Measurements from ENCODE around the gene SGIP1. TPM values are rescaled to one million over a fixed set of nuclear protein-coding genes. Genes with fewer than 3 reads are reported as not detected.

SGIP1 gene
- polyA plus RNA-seq, 1 of the 3 experiments (the other 2 are of a cell fraction), result 15.5 TPM

DNA sequence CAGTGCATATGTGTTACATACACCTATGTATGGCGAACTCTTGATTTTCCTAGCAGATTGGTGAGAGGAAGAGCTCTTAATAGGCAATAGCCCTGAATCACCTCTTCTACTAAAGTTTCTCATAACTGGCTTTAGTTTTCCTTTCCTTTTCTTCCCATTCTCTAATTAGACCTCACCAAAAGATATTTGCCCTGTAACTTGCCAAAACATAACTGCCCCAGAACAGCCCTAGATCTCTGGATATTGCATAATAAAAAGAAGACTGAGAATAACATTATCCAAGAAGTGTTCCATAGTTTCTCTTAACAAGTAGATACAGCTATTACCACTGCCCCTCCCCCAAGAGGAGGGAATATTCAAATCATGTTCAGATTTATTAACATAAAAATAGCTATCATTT, 16.3 kb downstream of the SGIP1 start:
- peaks cover 8 to 15% of the 10 kb centered on the region in 2 experiments; a peak in 3 of 4 replicates for H3K4me1 ChIP-seq (ENCODE audit: control insufficient read depth in 1 of 2, insufficient read depth in 2 of 2, low read depth in 1 of 2, low read length in 1 of 2)
- TF ChIP-seq RXRA (IDR thresholded peaks at IDR 0.05; ENCODE audit: borderline replicate concordance, low read depth), result no peak
- TF ChIP-seq TEAD4 (IDR thresholded peaks at IDR 0.05; ENCODE audit: borderline replicate concordance, insufficient read depth), result no peak
- no peak for TF ChIP-seq YY1 (IDR thresholded peaks at IDR 0.05; ENCODE audit: low read depth)
- TF ChIP-seq, protein P1, sequence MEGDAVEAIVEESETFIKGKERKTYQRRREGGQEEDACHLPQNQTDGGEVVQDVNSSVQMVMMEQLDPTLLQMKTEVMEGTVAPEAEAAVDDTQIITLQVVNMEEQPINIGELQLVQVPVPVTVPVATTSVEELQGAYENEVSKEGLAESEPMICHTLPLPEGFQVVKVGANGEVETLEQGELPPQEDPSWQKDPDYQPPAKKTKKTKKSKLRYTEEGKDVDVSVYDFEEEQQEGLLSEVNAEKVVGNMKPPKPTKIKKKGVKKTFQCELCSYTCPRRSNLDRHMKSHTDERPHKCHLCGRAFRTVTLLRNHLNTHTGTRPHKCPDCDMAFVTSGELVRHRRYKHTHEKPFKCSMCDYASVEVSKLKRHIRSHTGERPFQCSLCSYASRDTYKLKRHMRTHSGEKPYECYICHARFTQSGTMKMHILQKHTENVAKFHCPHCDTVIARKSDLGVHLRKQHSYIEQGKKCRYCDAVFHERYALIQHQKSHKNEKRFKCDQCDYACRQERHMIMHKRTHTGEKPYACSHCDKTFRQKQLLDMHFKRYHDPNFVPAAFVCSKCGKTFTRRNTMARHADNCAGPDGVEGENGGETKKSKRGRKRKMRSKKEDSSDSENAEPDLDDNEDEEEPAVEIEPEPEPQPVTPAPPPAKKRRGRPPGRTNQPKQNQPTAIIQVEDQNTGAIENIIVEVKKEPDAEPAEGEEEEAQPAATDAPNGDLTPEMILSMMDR (IDR thresholded peaks at IDR 0.05), result no peak
- no peak for TF ChIP-seq FOXM1 (IDR thresholded peaks at IDR 0.05; ENCODE audit: low read depth)
- TF ChIP-seq GATA2 (CRISPR knock-in tag; IDR thresholded peaks at IDR 0.05), result no peak
- TF ChIP-seq, protein P2, sequence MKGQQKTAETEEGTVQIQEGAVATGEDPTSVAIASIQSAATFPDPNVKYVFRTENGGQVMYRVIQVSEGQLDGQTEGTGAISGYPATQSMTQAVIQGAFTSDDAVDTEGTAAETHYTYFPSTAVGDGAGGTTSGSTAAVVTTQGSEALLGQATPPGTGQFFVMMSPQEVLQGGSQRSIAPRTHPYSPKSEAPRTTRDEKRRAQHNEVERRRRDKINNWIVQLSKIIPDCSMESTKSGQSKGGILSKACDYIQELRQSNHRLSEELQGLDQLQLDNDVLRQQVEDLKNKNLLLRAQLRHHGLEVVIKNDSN (IDR thresholded peaks at IDR 0.05; ENCODE audit: borderline replicate concordance, low read depth), result no peak
- WGBS (ENCODE audit: low lambda C conversion rate), result 89% methylated on average over 1 of the region's 1 CpG

DNA sequence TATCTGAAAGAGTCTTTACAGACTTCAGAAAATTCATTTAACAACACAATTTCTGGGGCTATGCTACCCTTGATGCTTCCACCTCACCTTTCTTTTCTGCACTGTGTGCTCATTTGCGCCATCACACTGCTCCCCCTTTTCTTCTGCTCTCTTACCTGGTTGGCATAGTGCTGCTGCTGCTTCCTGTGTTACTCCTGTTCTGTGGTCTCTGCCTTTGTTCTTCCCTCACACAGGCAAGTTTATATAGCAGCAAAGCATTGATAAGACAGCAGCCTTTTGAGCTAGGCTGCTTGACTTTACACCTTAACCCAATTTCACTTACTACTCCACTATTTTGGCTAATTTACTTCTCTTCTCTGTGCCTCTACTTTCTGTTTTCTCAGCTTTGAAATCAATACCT, 18.3 kb downstream of the SGIP1 start:
- H3F3A ChIP-seq (replicated peaks; ENCODE audit: insufficient read depth), result peaks cover 23% of the 10 kb centered on the region
- H3K4me1 ChIP-seq (ENCODE audit: control insufficient read depth in 1 of 2, insufficient read depth in 2 of 2, low read depth in 1 of 2, low read length in 1 of 2), result peaks cover 13 to 22% of the 10 kb centered on the region in 2 experiments; a peak in 3 of 4 replicates
- H4K20me1 ChIP-seq (ENCODE audit: insufficient read depth), result no peaks in the 10 kb centered on the region
- H3K27ac ChIP-seq (ENCODE audit: low read depth in 2 of 2, low read length in 1 of 2), result peak overlapping the region in 1 of 2 experiments; percentile 22; a peak in 1 of 4 replicates
- DNase-seq, result no peak
- H3K27me3 ChIP-seq (ENCODE audit: insufficient read depth), result no peaks in the 10 kb centered on the region
- no peaks in the 10 kb centered on the region for H3K9me3 ChIP-seq
- no peaks in the 10 kb centered on the region for H3K9me2 ChIP-seq
- TF ChIP-seq SMC3 (IDR thresholded peaks at IDR 0.05; ENCODE audit: low read depth, low read length) (no peak), GATA2 (CRISPR knock-in tag; IDR thresholded peaks at IDR 0.05) (no peak), MXI1 (IDR thresholded peaks at IDR 0.05; ENCODE audit: low read depth, low read length) (no peak), EZH2phosphoT487 (IDR thresholded peaks at IDR 0.05; ENCODE audit: borderline replicate concordance, low read depth) (no peak), ELF1 (IDR thresholded peaks at IDR 0.05) (no peak), TEAD4 (IDR thresholded peaks at IDR 0.05; ENCODE audit: borderline replicate concordance, insufficient read depth) (no peak), FOSL2 (IDR thresholded peaks at IDR 0.05; ENCODE audit: borderline replicate concordance, low read depth) (no peak), NRF1 (IDR thresholded peaks at IDR 0.05; ENCODE audit: low read depth, low read length) (no peak), EP300 (IDR thresholded peaks at IDR 0.05; ENCODE audit: borderline replicate concordance in 1 of 2, low read depth in 1 of 2, low read length in 1 of 2) (no peak), POLR2AphosphoS5 (IDR thresholded peaks at IDR 0.05; ENCODE audit: low read depth, low read length) (no peak)
- TF ChIP-seq, protein P1 (IDR thresholded peaks at IDR 0.05), result no peak
- TF ChIP-seq, protein P3, sequence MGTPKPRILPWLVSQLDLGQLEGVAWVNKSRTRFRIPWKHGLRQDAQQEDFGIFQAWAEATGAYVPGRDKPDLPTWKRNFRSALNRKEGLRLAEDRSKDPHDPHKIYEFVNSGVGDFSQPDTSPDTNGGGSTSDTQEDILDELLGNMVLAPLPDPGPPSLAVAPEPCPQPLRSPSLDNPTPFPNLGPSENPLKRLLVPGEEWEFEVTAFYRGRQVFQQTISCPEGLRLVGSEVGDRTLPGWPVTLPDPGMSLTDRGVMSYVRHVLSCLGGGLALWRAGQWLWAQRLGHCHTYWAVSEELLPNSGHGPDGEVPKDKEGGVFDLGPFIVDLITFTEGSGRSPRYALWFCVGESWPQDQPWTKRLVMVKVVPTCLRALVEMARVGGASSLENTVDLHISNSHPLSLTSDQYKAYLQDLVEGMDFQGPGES (IDR thresholded peaks at IDR 0.05; ENCODE audit: low read depth, low read length), result no peak
- H3K4me3 ChIP-seq (ENCODE audit: low read depth in 2 of 2, low read length in 1 of 2), result no peak overlapping the region
- peaks cover 39% of the 10 kb centered on the region; the same call in 1 of the 2 replicates for H3K79me2 ChIP-seq (ENCODE audit: insufficient read depth)
- H3K9ac ChIP-seq, result no peak overlapping the region
- H3K36me3 ChIP-seq (replicated peaks in 1 of 2; ENCODE audit: control insufficient read depth in 1 of 2, insufficient read depth in 2 of 2, low read length in 1 of 2), result peaks cover 9 to 38% of the 10 kb centered on the region in 2 experiments
- no peak overlapping the region for H2AFZ ChIP-seq (ENCODE audit: low read depth)
- POLR2A ChIA-PET, result no interaction called here
- H3K4me2 ChIP-seq, result no peak overlapping the region
- CTCF ChIA-PET, result interaction anchor here (0.9 kb wide), 1 partner anchor 18 kb away, joined by 3 read pairs; no protein-coding TSS in a partner anchor
- 100% methylated on average over 1 of the region's 1 CpG for WGBS (ENCODE audit: low lambda C conversion rate)

More for the DNA sequence above, 16.3 kb downstream of the SGIP1 start:
- Histone ChIP-seq H2AFZ (ENCODE audit: low read depth) (no peak overlapping the region), H3K79me2 (ENCODE audit: insufficient read depth) (peaks cover 44% of the 10 kb centered on the region), H3K9me2 (no peaks in the 10 kb centered on the region), H4K20me1 (ENCODE audit: insufficient read depth) (no peaks in the 10 kb centered on the region), H3K4me2 (no peak overlapping the region), H3K36me3 (replicated peaks in 1 of 2; ENCODE audit: control insufficient read depth in 1 of 2, insufficient read depth in 2 of 2, low read length in 1 of 2) (peaks cover 9 to 32% of the 10 kb centered on the region in 2 experiments), H3K9me3 (no peaks in the 10 kb centered on the region), H3K27me3 (ENCODE audit: insufficient read depth) (no peaks in the 10 kb centered on the region), H3K9ac (no peak overlapping the region), H3K4me3 (ENCODE audit: low read depth in 2 of 2, low read length in 1 of 2) (no peak overlapping the region), H3F3A (replicated peaks; ENCODE audit: insufficient read depth) (peaks cover 16% of the 10 kb centered on the region), H3K27ac (ENCODE audit: low read depth in 2 of 2, low read length in 1 of 2) (no peak overlapping the region)
- ChIA-PET CTCF (no interaction called here), POLR2A (interaction anchor here (0.6 kb wide), 1 partner anchor 733 kb away, joined by 3 read pairs; no protein-coding TSS in a partner anchor)
- no peak for DNase-seq

Measured in SK-N-SH (cell line).